Left lobe of liver (tissue), 2 donors: ENCODE measurements around the gene FGF6. TPM values are rescaled to one million over a fixed set of nuclear protein-coding genes. Genes with fewer than 3 reads are reported as not detected.
"Not testable (repeated sequence)": the region's sequence is repeated elsewhere in the genome, so short reads cannot be mapped to it uniquely, and the experiment has no call there.

Experiments used
- ATAC-seq: fragments of 200-7000 bp; cut with Tn5 transposase; one replicate; pipeline ENCODE4 v1.9.1; 2020; ENCODE audit warnings: mild to moderate bottlenecking, moderate library complexity
- DNase-seq: peaks from one replicate; pipeline ENCODE4 v3.0.0-alpha.2; 2020; ENCODE audit warnings: low spot score
- total RNA-seq: library from RNA; stranded (reverse); gene quantifications from one replicate; pipeline ENCODE4 v1.2.1, GENCODE V29; 2021
- donor health status: DM: no; HTN: no; CAD: no; lungs with moderate emphysema.
- donor health status: DM: no; HTN: yes; CAD: no.

Gene FGF6
- total RNA-seq, 1 donor from 2014 or later = not detected

DNA sequence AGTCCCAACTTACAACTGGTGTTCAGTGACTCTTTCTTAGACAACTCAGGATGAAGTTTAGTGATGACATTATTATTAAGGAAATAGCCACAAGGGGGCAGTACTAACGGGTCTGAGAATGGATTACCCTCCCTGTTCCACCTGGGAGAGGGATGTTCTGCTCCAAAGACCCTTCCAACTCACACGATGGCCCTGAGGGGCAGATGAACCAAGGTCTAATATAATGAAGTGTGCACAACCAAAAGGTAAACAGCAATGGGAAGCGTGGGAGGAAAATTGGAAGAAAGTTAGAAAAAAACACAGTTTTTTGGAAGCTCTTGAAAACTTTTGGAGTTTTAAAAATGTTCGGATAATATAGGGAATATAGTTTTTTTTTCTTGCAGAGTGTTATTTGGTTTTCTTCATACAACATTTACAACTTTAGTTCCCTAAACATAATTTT is 24.0 kb downstream of the FGF6 start:
- peak; percentile 75 for ATAC-seq
- no peak for DNase-seq

DNA sequence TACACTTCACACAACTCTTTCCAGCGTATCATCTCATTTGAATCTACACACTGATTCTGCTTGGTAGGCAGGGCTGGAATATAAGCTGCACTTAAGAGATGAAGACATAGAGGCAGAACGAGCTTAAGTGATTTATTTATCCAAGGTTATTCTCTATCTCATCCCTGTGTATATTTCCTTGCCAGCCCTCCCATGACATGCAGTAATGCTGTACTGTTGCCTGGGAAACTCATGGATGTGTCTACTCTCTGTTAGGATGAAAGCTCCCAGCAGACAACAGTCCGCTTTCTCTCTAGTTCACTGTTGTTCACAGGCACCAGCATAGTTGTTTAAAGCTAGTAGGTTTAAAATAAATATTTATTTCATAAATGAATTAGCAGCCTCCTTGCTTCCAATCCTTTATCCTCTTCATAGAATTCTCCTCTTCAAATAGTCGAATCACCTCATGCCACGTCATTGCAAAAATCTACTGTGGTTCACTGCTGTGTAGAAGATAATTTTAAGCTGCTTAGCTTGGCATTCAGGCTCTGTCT is 25.4 kb downstream of the FGF6 start:
- no peak for DNase-seq
- no peak for ATAC-seq

DNA sequence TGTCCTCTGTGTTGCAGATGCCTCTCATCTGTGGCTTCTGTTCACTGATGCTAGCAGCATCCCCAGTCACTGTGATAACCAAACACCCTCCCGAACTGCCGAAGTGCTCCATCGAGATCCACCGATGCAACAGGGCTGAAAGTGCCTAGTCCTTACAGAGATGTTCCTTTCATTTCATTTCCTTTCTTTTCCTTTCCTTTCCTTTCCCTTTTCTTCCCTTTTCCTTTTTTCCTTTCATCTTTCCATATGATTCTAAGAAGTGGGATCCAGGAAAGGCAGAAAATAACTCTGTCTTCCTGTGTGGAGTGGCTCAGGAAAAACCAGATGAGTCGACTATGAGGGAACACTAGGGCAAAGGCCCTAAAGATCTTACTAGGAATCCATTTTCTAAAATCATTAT is 26.7 kb downstream of the FGF6 start:
- DNase-seq (no peak), ATAC-seq (no peak)

DNA sequence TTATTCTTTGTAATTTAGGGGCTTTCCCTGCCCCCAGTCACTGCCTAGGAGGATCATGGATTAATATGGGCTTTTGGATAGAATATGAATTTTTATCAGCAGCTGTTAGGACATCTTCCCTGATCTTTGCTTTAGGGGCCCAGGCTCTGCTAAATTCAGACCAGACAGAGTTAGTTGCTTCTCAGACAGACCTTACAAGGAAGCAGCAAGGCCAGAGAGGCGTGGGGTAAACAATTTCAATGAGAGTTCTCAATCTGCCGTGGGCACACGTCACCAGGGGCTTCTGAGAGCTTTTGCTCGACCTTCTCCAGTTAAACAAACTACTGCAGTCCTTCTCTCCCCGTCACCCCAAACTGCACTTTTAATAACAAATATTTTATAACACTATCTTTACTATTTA is 27.7 kb downstream of the FGF6 start:
- ATAC-seq = no peak
- no peak for DNase-seq

DNA sequence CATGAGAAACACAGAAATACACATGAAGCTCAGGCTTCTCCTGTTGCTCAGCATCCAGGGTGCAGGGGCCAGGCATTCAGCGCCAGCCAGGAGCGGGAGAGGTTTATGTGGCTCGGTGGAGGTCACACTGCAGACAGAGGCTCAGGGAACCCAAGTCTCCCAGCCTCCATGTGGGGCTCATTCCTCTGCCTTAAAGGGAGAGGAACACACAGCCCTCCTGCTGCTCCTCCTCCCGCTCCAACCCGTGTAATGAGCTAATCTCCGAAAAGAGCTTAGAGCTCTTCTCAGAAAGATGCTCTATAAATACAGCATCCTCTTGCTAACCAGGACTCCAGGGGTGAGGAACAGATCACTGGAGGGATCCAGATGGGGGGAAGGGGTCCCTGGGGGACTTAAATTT is 28.2 kb downstream of the FGF6 start:
- no peak for ATAC-seq
- no peak for DNase-seq

DNA sequence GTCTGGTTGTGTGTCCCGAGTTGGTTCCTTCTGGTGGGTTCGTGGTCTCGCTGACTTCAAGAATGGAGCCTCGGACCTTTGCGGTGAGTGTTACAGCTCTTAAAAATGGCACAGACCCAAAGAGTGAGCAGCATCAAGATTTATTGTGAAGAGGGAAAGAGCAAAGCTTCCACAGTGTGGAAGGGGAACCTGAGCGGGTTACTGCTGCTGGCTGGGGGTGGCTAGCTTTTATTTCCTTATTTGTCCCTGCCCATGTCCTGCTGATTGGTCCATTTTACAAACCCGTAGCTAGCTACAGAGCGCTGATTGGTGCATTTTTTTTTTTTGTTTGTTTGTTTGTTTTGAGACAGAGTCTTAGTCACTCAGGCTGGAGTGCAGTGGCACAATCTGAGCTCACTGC is 29.3 kb downstream of the FGF6 start:
- no peak for ATAC-seq
- no peak for DNase-seq

DNA sequence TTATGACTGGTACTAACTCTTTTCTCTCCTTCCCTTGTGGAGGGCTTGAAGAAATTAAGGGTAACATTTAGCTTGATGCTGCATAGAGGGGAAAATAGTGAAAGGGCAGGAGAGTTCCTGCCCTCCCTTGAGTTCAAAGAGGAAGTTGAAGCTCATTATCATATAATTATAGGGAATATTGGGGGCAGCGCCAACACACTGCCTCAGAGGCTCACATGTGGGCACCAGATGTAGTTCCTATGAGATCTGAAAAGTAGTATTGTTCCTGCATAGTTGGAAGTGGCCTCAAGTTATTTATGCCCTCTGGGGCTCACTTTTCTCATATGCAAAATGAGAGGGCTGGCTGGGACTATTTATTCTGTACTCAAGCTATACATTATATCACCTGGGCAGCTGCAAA is 33.1 kb downstream of the FGF6 start:
- no peak for ATAC-seq
- no peak for DNase-seq

DNA sequence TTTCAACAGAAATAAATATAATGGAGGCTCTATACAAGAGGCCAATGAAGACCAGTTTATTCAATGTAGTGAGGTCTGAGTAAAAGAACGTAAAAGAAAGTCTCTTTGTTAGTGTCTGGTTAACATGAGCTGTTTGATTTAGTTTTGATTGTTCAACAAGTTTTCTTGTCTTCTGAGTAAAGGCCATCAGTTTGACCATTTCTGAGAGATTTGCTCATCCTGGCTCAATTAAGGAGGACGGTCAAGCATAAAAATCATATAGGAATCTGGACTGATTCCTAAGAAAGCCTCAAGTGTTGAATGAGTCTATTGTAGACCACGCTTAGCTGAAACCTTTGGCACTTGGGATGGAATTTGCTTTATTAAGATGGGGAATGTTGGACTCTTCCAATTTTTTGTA is 33.6 kb downstream of the FGF6 start:
- no peak for ATAC-seq
- DNase-seq = no peak

DNA sequence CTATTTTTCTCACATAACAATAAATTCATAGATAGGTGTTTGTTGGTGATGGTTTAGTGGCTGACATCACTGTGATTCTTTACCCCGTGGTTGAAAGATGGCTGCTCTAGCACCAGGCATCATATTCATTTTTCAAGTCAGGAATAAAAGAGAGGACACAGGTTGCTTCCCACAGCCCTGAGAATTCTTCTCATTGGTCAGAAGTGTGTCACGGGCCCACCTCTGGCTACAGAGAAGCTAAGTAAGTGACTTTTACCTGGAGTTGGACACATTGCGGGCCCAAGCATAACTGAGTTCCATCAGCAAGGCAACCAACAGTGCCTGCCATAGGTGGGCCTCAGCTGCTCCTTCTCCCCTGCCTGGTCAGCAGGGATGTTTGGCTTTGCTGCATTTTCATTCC is 38.5 kb downstream of the FGF6 start:
- DNase-seq (no peak), ATAC-seq (no peak)

DNA sequence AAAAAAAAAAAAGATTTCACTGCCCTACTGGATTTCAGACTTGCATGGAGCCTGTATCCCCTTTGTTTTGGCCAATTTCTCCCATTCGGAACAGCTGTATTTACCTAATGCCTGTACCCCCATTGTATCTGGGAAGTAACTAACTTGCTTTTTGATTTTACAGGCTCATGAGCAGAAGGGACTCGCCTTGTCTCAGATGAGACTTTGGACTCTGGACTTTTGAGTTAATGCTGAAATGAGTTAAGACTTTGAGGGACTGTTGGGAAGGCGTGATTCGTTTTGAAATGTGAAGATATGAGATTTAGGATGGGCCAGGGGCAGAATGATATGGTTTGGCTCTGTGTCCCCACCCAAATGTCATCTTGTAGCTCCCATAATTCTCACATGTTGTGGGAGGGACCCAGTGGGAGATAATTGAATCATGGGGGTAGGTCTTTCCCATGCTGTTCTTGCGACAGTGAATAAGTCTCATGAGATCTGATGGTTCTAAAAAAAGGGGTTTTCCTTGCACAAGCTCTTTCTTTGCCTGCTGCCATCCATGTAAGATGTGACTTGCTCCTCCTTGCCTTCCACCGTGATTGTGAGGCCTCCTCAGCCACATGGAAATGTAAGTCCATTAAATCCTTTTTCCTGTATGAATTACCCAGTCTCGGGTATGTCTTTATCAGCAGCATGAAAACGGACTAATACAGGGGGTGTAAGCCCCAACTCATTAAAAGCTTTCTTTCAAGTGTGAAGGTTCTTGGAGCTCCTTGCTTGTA is 40.6 kb downstream of the FGF6 start:
- not testable (repeated sequence) for DNase-seq, ATAC-seq

DNA sequence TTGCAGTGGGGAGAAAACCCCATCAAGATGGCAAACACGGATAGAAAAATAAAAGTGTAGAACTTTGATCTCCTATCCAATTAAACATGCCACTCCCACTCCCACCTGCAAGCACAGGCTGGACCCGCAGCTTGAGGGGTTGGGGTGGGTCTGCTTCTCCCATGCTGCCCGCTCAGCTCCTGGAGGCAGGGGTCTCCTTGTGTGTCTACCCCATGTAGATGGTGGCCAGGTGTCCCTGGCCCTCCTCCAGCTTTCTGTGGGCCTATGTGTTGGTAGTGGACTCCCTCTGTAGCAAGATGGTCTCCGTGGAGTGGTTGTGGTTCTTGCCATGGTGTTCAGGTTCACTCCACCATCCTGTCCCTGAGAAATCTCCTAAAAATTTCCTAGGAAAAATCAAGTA is 42.6 kb downstream of the FGF6 start:
- no peak for DNase-seq
- no peak for ATAC-seq

DNA sequence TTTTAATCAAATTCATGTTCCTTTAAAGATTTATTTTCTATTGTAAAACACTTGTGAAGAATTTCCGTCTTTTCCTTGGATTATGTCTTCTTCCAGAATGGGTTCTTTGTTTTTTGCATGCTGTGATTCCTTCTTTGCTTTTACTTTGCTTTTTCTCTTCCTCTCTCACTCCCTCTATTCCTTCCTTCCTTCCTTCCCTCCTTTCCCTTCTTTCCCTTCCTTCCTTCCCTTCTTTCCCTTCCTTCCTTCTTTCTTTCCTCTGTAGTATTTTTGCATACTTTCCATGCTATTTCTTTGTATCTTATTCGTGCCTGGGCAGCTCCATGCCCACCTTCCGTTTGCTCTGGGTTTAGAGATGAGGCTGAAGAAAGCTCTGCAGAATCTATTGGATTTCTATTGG is 44.5 kb downstream of the FGF6 start:
- no peak for ATAC-seq
- no peak for DNase-seq

DNA sequence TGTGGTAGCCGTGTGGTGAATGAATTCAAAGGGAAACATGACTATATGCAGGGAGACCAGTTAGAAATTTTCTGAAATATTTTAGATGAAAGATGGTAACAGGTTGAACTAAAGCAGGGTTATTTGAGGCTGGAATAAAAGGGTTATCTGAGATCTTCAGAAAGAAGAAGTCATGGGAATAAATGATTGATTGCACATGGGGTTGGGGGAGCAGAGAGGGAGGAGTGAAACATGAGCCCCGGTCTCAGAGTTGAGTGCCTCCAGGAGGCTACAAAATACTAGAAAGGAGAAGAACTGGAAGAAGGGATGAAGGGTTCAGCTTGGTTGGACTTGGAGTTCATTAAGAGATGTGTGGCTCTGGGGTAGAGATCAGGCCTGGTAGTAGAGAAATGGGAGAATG is 49.8 kb downstream of the FGF6 start:
- ATAC-seq (no peak), DNase-seq (no peak)

DNA sequence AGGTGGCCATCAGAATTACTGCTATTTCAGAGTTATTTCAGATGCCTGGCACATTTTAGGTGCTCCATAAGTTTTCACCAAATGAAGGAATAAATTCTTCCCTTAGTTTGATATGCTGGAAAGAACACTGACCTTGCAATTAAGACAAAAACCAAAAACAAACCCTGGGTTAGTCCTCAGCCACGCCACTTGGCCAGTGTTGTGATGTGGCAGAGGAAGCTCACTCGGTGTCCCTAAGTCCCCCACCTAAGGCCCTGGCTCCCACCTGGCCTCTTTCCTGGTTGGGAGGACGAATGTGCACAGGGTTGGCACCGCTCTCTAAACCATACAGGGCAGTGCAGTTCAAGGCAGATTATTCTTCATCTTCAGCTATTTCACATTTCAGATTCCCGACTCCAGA is 52.4 kb downstream of the FGF6 start:
- DNase-seq (no peak), ATAC-seq (no peak)

DNA sequence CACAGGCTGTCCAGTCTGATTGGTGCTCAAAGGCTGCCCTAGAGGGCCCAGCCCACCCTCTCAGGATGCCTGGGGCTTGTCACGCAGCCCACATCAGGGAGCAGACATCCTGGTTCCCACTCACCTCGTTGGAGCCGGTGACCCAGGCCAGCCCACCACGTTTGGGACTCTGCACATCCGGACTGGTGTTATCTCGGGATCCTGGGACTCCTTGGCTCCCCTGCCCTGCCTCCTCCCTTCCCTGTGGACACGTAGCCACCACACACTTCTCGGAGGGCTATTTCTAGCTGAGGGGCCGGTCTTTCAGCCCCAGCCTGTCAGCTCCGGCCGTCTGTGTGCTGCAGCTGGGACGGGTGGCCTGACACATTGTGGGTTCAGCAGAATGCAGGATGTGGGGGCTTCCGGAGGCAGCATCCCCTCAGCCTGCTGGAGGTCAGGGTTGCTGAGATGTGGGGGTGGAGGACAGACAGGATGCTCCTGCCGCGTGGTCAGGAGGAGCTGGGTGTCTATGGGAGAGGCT is 53.3 kb downstream of the FGF6 start:
- no peak for DNase-seq
- ATAC-seq = peak; percentile 42

DNA sequence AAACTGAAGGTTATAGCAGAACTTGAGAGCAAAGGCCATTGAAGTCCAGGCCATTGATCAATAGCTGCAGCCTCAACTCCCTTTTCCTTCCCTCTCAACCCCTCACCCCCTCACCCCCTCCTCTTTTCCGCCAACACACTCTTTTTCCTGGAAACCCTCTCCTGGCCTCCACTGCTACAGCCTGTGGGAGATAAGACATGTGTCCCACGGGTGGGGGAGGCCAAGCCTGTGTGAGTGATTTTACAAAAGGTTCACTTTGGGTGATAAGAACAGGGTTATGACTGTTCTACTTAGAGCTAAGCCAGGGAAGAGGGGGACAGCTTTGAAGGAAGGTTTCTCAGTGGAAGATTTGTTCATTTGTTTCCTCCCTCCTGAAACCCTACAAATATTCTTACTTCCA is 57.0 kb downstream of the FGF6 start:
- no peak for ATAC-seq
- DNase-seq = no peak

DNA sequence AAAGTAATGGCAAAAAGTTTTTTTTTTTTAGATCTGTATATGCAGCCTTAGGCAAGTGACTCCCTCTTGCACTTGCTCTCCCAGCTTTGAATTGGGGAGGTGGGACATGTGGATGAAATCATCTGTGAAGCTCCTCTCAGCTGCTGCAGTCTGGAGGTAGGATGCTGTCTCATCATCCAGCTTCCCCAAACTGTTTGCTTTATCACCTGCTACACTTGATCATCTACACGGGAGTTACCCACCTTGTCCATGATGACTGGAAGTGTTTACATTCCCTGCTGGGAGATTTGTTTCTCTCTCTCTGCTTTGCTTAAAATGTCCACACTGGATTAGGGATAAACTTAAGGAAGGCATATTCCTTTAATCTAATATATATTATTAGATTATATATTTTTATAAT is 57.6 kb downstream of the FGF6 start:
- DNase-seq (no peak), ATAC-seq (no peak)

DNA sequence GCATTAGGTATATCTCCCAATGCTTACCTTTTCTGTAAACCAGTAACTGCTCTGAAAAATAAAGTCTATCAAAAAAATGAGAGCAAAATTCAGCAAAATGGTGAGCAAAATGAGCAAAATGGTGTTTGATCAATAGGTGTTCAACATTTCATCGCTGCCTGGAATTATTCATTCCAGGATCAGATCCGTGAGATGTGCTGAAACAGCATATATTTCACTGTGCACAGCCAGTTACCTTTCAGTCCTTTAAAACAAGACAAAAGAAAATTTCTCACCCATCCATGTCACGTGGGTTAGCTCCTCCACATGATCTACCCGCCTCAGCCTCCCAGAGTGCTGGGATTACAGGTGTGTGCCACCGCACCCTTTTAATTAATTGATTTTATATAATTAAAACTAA is 58.0 kb downstream of the FGF6 start:
- DNase-seq (no peak), ATAC-seq (no peak)

DNA sequence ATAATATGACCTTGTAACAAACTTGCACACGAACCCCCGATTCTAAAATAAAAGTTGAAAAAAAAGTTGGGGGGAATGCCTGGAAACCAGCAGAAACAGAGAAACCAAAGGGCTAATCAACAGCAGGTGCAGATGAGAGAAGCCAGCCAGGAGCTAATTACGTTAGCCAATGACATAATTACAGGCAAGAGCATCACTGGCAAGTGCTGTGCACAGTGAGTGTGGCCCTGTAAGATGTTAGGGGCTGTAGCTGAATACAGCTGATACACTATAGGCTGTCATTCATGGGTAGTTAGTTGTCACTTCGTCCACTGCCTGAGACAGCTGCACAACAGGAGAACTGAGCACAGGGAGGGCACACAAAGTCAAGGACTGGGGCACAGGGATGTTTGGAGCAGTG is 58.8 kb downstream of the FGF6 start:
- ATAC-seq (no peak), DNase-seq (no peak)
